ACC112 (cell line): Measurements from ENCODE around the gene TMEM156.
"Not testable (repeated sequence)": the region's sequence is repeated elsewhere in the genome, so short reads cannot be mapped to it uniquely, and the experiment has no call there.

ENCODE experiments used
- H2AFZ ChIP-seq: fragments of 200-600 bp; sonication (generic); one replicate; pipeline ENCODE4 v1.6.0; 2017; ENCODE audit warnings: antibody characterized with exemption, low read length; ENCODE audit not compliant: unreplicated experiment
- H3K27ac ChIP-seq: fragments of 200-600 bp; sonication (generic); 2 replicates; pipeline ENCODE4 v1.5.1; 2014; ENCODE audit warnings: low read depth, mild to moderate bottlenecking, antibody characterized with exemption, low read length, moderate library complexity
- H3K27me3 ChIP-seq: fragments of 200-600 bp; sonication (generic); 2 replicates; pipeline ENCODE4 v1.6.1; 2014; ENCODE audit warnings: mild to moderate bottlenecking, antibody characterized with exemption, low read length, moderate library complexity, mixed read lengths; ENCODE audit not compliant: insufficient read depth
- H3K36me3 ChIP-seq: fragments of 200-600 bp; sonication (generic); 2 replicates; pipeline ENCODE4 v1.6.1; 2016; ENCODE audit warnings: mild to moderate bottlenecking, antibody characterized with exemption, low read length, moderate library complexity, mixed read lengths; ENCODE audit not compliant: insufficient read depth
- H3K4me1 ChIP-seq: fragments of 200-600 bp; sonication (generic); one replicate; pipeline ENCODE4 v1.6.1; 2016; ENCODE audit warnings: low read length, mixed read lengths; ENCODE audit not compliant: insufficient read depth, unreplicated experiment, control insufficient read depth
- H3K4me3 ChIP-seq: fragments of 200-600 bp; sonication (generic); 2 replicates; pipeline ENCODE4 v1.5.1; 2014; ENCODE audit warnings: mild to moderate bottlenecking, low read depth, low read length
- H3K79me2 ChIP-seq: fragments of 200-600 bp; sonication (generic); one replicate; pipeline ENCODE4 v1.6.0; 2016; ENCODE audit warnings: low read length; ENCODE audit not compliant: control insufficient read depth, unreplicated experiment, insufficient read depth

TMEM156 gene

DNA sequence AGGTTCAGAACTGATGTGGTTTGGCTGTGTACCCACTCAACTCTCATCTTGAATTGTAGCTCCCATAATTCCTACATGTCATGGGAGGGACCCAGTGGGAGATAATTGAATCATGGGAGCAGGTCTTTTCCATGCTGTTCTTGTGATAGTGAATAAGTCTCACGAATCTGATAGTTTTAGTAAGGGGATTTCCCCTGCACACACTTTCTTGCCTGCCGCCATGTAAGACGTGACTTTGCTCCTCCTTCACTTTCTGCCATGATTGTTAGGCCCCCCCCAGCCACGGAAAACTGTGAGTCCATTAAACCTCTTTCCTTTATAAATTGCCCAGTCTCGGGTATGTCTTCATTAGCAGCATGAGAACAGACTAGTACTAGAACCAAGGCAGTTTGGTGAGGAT is 73.0 kb downstream of the TMEM156 start:
- H3K4me1 ChIP-seq, H3K4me3 ChIP-seq, H3K79me2 ChIP-seq, H3K27ac ChIP-seq, H3K27me3 ChIP-seq, H3K36me3 ChIP-seq, H2AFZ ChIP-seq: not testable (repeated sequence)

DNA sequence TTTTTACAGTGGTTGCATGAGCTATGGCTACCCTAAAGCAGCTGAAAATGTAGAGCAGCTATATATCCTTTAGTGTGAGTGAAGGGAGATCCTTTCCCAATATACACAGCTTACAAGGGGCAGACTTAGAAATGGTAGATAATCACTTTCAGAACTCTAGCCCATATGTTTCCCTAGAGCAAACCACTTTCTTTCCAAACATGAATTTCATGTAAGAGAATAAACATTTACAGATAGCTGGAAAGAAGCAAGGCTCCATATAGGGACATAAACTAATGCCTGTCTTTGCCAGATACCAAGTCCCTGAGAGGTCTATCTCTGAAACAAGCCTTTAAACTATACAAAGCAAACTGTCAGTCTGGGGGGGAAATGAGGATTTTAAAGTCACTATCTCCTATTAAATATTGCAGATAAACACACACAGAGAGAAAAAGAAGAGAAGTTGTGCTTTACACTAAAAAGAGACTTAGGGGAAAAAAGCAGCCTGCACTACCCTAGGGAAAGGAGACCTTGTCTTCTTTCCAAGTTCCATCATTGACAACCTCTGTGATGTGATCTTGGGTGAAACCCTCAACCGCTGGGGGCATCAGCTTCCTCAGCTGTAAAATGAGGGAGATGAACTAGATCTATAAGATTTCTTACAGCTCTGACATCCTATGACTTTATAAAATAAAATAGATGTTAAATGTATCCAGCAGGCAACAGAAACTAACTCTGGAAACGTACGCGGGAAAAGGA is 73.6 kb downstream of the TMEM156 start:
- Histone ChIP-seq H3K36me3 (no peaks in the 10 kb centered on the region), H3K4me3 (no peak overlapping the region), H3K27ac (no peak overlapping the region), H3K79me2 (no peaks in the 10 kb centered on the region), H3K27me3 (no peaks in the 10 kb centered on the region), H3K4me1 (peaks cover 7% of the 10 kb centered on the region), H2AFZ (no peak overlapping the region)

DNA sequence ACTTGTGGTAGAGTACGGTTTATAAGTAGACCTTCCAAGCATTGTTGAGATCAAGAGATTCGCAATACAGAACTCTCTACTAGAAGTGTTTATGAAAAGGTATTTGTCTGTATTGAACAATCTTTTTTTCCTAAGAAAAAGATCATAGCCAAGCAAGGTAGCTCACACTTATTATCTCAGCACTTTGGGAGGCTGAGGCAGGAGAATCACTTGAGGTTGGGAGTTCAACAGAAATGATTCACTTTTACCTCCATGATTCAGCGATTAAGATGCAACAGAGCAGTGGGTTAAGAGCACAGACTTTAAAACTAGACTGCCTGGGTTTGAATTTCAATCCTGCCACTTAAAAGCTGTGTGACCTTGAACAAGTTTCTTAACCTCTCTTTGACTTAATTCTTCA is 74.3 kb downstream of the TMEM156 start:
- H3K36me3 ChIP-seq, result no peaks in the 10 kb centered on the region
- H3K79me2 ChIP-seq, result no peaks in the 10 kb centered on the region
- no peaks in the 10 kb centered on the region for H3K27me3 ChIP-seq
- H3K4me3 ChIP-seq, result no peak overlapping the region
- no peak overlapping the region for H3K27ac ChIP-seq
- H2AFZ ChIP-seq, result no peak overlapping the region
- peaks cover 7% of the 10 kb centered on the region for H3K4me1 ChIP-seq

DNA sequence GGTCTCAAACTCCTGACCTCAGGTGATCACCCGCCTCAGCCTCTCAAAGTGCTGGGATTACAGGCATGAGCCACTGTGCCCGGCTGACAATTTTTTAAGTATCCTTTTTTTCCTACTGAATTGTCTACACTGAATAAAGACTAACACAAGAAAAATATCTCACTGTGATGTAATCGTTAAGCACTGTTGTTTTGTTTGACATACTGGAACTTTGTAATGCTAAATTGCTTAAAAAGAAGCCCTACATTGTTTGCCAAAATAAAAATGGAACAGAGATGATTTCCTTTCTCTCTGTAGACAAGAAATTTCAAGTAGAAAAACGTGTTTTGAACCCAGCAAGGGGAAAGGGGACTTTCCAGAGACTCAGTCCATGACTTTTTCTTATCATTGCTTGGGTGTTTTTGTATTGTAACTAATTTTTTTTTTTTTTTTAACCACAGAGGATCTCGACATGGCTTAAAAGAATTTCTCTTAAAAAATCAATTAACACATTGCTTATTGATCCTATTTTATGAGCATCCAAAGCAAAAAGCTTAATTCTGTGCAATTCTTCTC is 74.9 kb downstream of the TMEM156 start:
- Histone ChIP-seq H3K36me3 (no peaks in the 10 kb centered on the region), H3K79me2 (no peaks in the 10 kb centered on the region), H3K27me3 (no peaks in the 10 kb centered on the region), H3K27ac (no peak overlapping the region), H3K4me1 (peaks cover 7% of the 10 kb centered on the region), H2AFZ (no peak overlapping the region), H3K4me3 (no peak overlapping the region)

DNA sequence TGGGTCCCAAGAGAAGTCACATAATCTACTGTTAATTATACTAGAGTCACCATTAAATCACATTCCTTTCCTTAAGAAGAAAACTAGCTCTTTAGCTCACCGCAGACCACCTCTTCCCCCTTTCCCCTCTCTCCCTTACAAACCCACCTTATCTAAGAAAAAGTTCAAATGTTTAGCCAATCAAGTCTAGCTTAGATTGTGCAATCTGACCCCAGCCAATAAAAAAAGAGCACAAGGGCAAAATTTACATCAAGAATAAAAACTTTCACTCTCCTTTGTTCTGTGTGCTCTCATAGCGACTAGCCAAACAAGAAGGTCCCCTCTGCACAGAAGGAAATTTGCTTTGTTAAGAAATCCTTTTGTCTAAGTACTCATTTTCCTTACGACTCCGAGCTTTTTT is 76.3 kb downstream of the TMEM156 start:
- Histone ChIP-seq H3K79me2 (no peaks in the 10 kb centered on the region), H3K27ac (no peak overlapping the region), H2AFZ (no peak overlapping the region), H3K36me3 (no peaks in the 10 kb centered on the region), H3K4me3 (no peak overlapping the region), H3K27me3 (no peaks in the 10 kb centered on the region), H3K4me1 (peaks cover 7% of the 10 kb centered on the region)

DNA sequence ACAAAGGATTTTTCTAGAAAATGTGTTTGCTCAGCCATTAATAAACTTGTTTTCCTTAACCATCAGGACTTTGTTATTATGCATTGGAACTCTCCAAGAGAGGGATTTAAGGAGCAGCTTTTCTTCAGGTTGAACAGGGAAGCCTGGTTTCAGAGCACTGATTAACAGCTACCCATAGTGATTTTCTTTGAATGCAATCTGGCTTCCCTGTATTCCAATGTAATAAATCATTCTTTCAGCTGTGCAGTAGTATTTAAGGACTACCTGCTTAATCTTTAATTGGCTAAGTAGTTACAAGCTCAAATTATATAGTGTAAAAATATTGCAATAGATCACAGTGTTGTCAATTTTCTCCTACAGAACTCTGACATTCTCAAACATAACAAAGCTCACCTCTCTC is 77.5 kb downstream of the TMEM156 start:
- peaks cover 18% of the 10 kb centered on the region for H3K4me1 ChIP-seq
- H3K36me3 ChIP-seq, result no peaks in the 10 kb centered on the region
- no peak overlapping the region for H3K27ac ChIP-seq
- no peaks in the 10 kb centered on the region for H3K79me2 ChIP-seq
- H2AFZ ChIP-seq, result no peak overlapping the region
- H3K27me3 ChIP-seq, result no peaks in the 10 kb centered on the region
- no peak overlapping the region for H3K4me3 ChIP-seq

DNA sequence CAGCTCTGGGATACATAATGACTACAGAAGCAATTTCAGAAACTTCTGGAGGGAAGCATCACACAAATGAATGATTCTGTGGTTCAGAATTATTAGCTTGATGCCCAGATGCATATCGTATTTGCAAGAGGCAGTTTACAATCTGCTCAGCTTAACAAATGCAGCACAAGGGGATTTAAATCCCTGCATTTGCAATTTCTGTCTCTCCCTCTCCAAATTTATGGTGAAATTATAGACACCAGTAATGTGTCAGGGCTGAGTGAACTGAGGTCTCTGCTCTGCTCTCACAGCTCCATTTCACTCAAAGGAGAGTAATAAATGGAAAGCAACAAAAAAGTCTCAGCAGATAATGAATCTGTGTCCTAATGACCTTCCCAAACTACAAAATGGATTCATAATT is 80.2 kb downstream of the TMEM156 start:
- no peaks in the 10 kb centered on the region for H3K36me3 ChIP-seq
- peaks cover 27% of the 10 kb centered on the region for H3K4me1 ChIP-seq
- no peak overlapping the region for H2AFZ ChIP-seq
- H3K27me3 ChIP-seq, result no peaks in the 10 kb centered on the region
- H3K4me3 ChIP-seq, result no peak overlapping the region
- no peaks in the 10 kb centered on the region for H3K79me2 ChIP-seq
- no peak overlapping the region for H3K27ac ChIP-seq

DNA sequence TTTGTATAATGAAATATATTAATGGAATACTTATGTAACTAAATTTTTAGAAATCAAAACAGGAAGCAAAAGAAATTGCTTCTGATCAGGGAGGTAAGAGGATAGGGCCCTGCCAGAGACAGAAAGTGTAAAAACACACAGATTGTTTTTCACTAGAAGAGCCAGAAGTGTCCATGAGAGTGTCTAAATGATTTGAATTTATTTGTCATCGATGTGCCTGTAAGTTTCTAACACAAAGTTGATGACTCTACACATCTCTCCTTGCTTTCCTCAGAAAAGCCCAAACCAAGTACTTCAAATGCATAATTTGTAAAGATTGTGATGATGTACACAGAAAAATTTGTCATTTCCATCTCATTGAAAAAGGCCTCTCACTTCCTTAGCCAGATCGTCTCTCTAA is 80.6 kb downstream of the TMEM156 start:
- Histone ChIP-seq H3K4me1 (peaks cover 27% of the 10 kb centered on the region), H2AFZ (no peak overlapping the region), H3K4me3 (no peak overlapping the region), H3K27ac (no peak overlapping the region), H3K27me3 (no peaks in the 10 kb centered on the region), H3K36me3 (no peaks in the 10 kb centered on the region), H3K79me2 (no peaks in the 10 kb centered on the region)

DNA sequence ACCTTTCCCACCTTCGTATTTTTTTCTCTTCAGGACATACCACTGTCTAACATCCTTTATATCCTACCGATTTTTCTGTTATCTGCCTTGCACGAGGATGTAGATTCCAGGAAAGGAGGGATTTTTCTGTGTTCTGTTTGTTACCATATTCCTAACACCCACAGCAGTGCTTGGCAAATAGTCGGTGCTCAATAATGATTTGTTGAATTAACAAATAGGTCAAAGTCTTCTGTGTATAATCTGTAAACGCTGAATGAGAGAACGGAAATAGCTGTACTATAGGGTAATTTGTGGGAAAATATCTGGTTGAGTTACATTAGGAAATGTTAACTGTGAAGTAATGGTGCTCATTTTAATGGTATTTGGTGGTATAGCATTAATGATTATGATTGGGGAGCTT is 81.5 kb downstream of the TMEM156 start:
- Histone ChIP-seq H3K4me3 (no peak overlapping the region), H3K27ac (peak overlapping the region; percentile 71), H3K4me1 (peaks cover 27% of the 10 kb centered on the region), H3K27me3 (no peaks in the 10 kb centered on the region), H3K79me2 (no peaks in the 10 kb centered on the region), H3K36me3 (no peaks in the 10 kb centered on the region), H2AFZ (no peak overlapping the region)

DNA sequence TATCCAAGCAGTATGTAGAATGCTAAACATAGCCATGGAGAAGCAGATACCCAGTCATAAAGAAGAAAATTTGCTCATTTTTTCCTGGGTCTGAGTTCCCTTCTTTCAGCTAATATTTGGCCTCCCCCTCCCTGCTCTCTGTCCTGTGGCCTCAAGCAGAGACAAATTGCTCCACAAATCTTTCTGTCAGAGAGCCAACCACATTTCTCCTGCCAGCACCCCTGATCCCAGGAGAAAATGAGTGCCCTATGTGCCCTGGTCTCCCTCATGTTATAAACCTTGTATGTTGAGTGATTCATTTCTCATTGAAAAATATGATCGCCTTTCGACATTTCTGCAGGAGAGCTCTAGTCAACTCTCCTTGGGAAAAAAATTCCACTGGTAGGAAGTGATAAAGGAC is 82.0 kb downstream of the TMEM156 start:
- Histone ChIP-seq H2AFZ (no peak overlapping the region), H3K27ac (peak overlapping the region; percentile 71)

DNA sequence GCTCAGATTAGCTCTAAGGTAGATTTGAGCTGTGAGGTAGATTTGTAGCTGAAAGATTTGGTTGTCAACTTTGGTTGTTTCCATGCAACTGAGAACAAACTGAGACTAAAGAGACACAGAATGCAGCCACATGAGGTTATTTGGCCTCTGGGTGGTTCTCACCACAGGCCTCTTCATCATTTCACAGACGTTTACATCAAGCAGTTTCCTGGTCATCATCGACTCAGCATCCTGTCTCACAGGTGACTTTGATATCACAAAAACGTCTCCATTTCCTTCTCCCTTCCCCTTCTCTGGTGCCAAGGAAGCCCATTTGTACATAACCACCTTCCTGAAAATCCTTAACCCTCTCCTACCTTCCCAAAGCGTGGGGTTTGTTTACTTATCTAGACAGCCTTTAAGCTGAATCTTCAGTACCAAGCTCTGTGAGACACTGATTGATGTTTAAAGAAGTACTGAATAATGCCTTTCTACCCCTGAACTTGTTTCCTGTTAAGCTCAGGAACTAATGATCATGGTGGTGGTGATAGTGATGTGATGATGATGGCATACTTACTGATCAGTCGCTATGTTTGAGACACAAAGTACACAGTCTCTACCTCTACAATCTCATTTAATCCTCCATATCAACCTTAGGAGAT is 82.7 kb downstream of the TMEM156 start:
- H3K27me3 ChIP-seq, result no peaks in the 10 kb centered on the region
- peaks cover 27% of the 10 kb centered on the region for H3K4me1 ChIP-seq
- no peak overlapping the region for H2AFZ ChIP-seq
- no peak overlapping the region for H3K4me3 ChIP-seq
- no peaks in the 10 kb centered on the region for H3K79me2 ChIP-seq
- no peaks in the 10 kb centered on the region for H3K36me3 ChIP-seq
- H3K27ac ChIP-seq, result peak overlapping the region; percentile 71

More for the DNA sequence above, 82.0 kb downstream of the TMEM156 start:
- H3K4me1 ChIP-seq, result peaks cover 27% of the 10 kb centered on the region
- H3K27me3 ChIP-seq, result no peaks in the 10 kb centered on the region
- H3K36me3 ChIP-seq, result no peaks in the 10 kb centered on the region
- H3K79me2 ChIP-seq, result no peaks in the 10 kb centered on the region
- H3K4me3 ChIP-seq, result no peak overlapping the region
